HEK293 (cell line): Measurements from ENCODE around the gene PRAC1.

Source experiments
- CTCF ChIA-PET: fragments of 350-600 bp; formaldehyde crosslinking; extraction: SDS; loops from one replicate; lab custom pipeline; 2021; ENCODE audit warnings: antibody characterized with exemption; lab: Yijun Ruan, JAX
- POLR2A ChIA-PET: fragments of 300-600 bp; formaldehyde crosslinking; extraction: SDS; loops from one replicate; lab custom pipeline; 2020; ENCODE audit warnings: antibody characterized with exemption, inconsistent platforms; lab: Yijun Ruan, JAX
- H3K27ac ChIP-seq: fragments of 200-500 bp; sonication (Bioruptor generic); 2 replicates; pipeline ENCODE4 v1.5.1; 2014; ENCODE audit warnings: low read depth, low read length, control low read depth, inconsistent platforms; ENCODE audit errors: extremely low read depth
- H3K36me3 ChIP-seq, 2 experiments: fragments of 200-500 bp in 1 of 2; sonication (Bioruptor generic) in 1 of 2; 1 replicate in 1 of 2; 2 replicates in 1 of 2; pipeline ENCODE4 v1.5.1; 2014 to 2017; ENCODE audit warnings: inconsistent platforms in 2 of 2, low read length in 2 of 2; ENCODE audit not compliant: control insufficient read depth in 2 of 2, insufficient read depth in 1 of 2
- H3K4me1 ChIP-seq: fragments of 200-500 bp; sonication (Bioruptor generic); 2 replicates; pipeline ENCODE4 v1.5.1; 2014; ENCODE audit warnings: mild to moderate bottlenecking, low read length, inconsistent platforms; ENCODE audit not compliant: control insufficient read depth, insufficient read depth
- H3K4me3 ChIP-seq: 2 replicates; pipeline ENCODE4 v1.5.1; 2011; ENCODE audit warnings: low read depth, mild to moderate bottlenecking, control low read depth, low read length, moderate library complexity
- H3K9me3 ChIP-seq: fragments of 200-500 bp; sonication (Bioruptor generic); 2 replicates; pipeline ENCODE4 v1.5.1; 2014; ENCODE audit warnings: low read depth, low read length, inconsistent platforms; ENCODE audit not compliant: control insufficient read depth, insufficient read depth
- GLIS1 ChIP-seq: fragments of 450-650 bp; formaldehyde crosslinking; IDR thresholded peaks from 2 replicates; pipeline ENCODE4 v1.5.1; 2016; ENCODE audit warnings: missing biosample characterization, missing genetic modification characterization
- HOXC10 ChIP-seq: sonication (generic); formaldehyde crosslinking; IDR thresholded peaks from 2 replicates; pipeline ENCODE4 v1.8.1; 2023; ENCODE audit warnings: mild to moderate bottlenecking, missing genetic modification reagents
- RBAK ChIP-seq: fragments of 450-650 bp; formaldehyde crosslinking; IDR thresholded peaks from 2 replicates; pipeline ENCODE4 v1.5.1; 2016; ENCODE audit warnings: missing biosample characterization, missing genetic modification characterization
- ZFHX2 ChIP-seq: fragments of 450-650 bp; formaldehyde crosslinking; conservative IDR thresholded peaks from 2 replicates; pipeline ENCODE4 v1.5.1; 2016; ENCODE audit warnings: missing biosample characterization, missing genetic modification characterization
- ZFP3 ChIP-seq: fragments of 450-650 bp; formaldehyde crosslinking; IDR thresholded peaks from 2 replicates; pipeline ENCODE4 v1.5.1; 2016; ENCODE audit warnings: low read depth, missing biosample characterization, missing genetic modification characterization
- ZNF211 ChIP-seq: fragments of 450-650 bp; formaldehyde crosslinking; IDR thresholded peaks from 2 replicates; pipeline ENCODE4 v1.5.1; 2016; ENCODE audit warnings: low read depth, missing biosample characterization, missing genetic modification characterization
- ZNF610 ChIP-seq: fragments of 450-650 bp; formaldehyde crosslinking; IDR thresholded peaks from 2 replicates; pipeline ENCODE4 v1.5.1; 2016; ENCODE audit warnings: missing biosample characterization, missing genetic modification characterization, borderline replicate concordance
- TF ChIP-seq, protein P1 (sequence below): fragments of 450-650 bp; formaldehyde crosslinking; IDR thresholded peaks from 2 replicates; pipeline ENCODE4 v1.5.1; 2016; ENCODE audit warnings: missing biosample characterization, missing genetic modification characterization
- TF ChIP-seq, protein P2 (sequence below): fragments of 450-650 bp; formaldehyde crosslinking; IDR thresholded peaks from 2 replicates; pipeline ENCODE4 v1.5.1; 2016; ENCODE audit warnings: missing biosample characterization, missing genetic modification characterization
- TF ChIP-seq, protein P3 (sequence below): fragments of 450-650 bp; formaldehyde crosslinking; IDR thresholded peaks from 2 replicates; pipeline ENCODE4 v1.5.1; 2017; ENCODE audit warnings: missing biosample characterization, missing genetic modification characterization
- TF ChIP-seq, protein P4 (sequence below): IDR thresholded peaks from 2 replicates; pipeline ENCODE4 v1.6.1; 2011; ENCODE audit warnings: mild to moderate bottlenecking, low read depth, low read length, borderline replicate concordance
- TF ChIP-seq, protein P5 (sequence below): fragments of 450-650 bp; formaldehyde crosslinking; IDR thresholded peaks from 2 replicates; pipeline ENCODE4 v1.5.1; 2016; ENCODE audit warnings: missing biosample characterization, missing genetic modification characterization
- TF ChIP-seq, protein P6 (sequence below): fragments of 450-650 bp; formaldehyde crosslinking; IDR thresholded peaks from 2 replicates; pipeline ENCODE4 v1.5.1; 2016; ENCODE audit warnings: missing biosample characterization, missing genetic modification characterization

Gene PRAC1

DNA sequence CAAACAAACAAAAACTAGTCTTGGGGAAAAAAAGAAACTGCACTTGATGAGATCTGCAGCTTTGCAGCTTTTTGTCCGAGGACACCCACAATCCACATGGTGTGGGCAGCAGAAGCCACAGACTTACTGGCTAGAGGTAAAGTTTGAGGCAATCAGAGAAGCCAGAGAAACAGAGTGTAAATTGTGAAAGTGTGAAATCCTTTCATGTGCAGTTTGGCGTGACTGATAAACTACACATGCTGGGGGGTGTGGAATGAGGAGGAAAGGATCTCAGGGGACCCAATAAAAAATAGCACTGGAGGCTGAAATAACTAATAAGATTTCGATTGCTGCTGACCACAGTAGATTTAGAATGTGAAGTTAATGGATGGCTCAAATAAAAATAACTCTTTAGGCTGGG, 48.6 kb upstream of the PRAC1 start:
- Histone ChIP-seq H3K27ac (no peak overlapping the region), H3K9me3 (no peaks in the 10 kb centered on the region)

More for the DNA sequence above, 48.6 kb upstream of the PRAC1 start:
- CTCF ChIA-PET: interaction anchor here (0.6 to 2.0 kb wide), 3 partner anchors 34 to 891 kb away, joined by 3 to 7 read pairs (median 4); no protein-coding TSS in a partner anchor
- no peak overlapping the region for H3K4me3 ChIP-seq
- TF ChIP-seq ZFHX2 (tag by site-specific recombination) (peak; percentile 47; the same call in 1 of the 2 replicates), GLIS1 (tag by site-specific recombination) (peak; percentile 79), RBAK (tag by site-specific recombination) (no peak), ZFP3 (tag by site-specific recombination) (no peak), ZNF211 (tag by site-specific recombination) (no peak), HOXC10 (CRISPR knock-in tag) (no peak), ZNF610 (tag by site-specific recombination) (no peak)
- TF ChIP-seq, protein P1, sequence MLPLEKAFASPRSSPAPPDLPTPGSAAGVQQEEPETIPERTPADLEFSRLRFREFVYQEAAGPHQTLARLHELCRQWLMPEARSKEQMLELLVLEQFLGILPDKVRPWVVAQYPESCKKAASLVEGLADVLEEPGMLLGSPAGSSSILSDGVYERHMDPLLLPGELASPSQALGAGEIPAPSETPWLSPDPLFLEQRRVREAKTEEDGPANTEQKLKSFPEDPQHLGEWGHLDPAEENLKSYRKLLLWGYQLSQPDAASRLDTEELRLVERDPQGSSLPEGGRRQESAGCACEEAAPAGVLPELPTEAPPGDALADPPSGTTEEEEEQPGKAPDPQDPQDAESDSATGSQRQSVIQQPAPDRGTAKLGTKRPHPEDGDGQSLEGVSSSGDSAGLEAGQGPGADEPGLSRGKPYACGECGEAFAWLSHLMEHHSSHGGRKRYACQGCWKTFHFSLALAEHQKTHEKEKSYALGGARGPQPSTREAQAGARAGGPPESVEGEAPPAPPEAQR (tag by site-specific recombination): no peak
- TF ChIP-seq, protein P2, sequence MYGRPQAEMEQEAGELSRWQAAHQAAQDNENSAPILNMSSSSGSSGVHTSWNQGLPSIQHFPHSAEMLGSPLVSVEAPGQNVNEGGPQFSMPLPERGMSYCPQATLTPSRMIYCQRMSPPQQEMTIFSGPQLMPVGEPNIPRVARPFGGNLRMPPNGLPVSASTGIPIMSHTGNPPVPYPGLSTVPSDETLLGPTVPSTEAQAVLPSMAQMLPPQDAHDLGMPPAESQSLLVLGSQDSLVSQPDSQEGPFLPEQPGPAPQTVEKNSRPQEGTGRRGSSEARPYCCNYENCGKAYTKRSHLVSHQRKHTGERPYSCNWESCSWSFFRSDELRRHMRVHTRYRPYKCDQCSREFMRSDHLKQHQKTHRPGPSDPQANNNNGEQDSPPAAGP (tag by site-specific recombination): no peak
- TF ChIP-seq, protein P3, sequence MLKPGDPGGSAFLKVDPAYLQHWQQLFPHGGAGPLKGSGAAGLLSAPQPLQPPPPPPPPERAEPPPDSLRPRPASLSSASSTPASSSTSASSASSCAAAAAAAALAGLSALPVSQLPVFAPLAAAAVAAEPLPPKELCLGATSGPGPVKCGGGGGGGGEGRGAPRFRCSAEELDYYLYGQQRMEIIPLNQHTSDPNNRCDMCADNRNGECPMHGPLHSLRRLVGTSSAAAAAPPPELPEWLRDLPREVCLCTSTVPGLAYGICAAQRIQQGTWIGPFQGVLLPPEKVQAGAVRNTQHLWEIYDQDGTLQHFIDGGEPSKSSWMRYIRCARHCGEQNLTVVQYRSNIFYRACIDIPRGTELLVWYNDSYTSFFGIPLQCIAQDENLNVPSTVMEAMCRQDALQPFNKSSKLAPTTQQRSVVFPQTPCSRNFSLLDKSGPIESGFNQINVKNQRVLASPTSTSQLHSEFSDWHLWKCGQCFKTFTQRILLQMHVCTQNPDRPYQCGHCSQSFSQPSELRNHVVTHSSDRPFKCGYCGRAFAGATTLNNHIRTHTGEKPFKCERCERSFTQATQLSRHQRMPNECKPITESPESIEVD: peak; percentile 13; the same call in 1 of the 2 replicates
- TF ChIP-seq, protein P4, sequence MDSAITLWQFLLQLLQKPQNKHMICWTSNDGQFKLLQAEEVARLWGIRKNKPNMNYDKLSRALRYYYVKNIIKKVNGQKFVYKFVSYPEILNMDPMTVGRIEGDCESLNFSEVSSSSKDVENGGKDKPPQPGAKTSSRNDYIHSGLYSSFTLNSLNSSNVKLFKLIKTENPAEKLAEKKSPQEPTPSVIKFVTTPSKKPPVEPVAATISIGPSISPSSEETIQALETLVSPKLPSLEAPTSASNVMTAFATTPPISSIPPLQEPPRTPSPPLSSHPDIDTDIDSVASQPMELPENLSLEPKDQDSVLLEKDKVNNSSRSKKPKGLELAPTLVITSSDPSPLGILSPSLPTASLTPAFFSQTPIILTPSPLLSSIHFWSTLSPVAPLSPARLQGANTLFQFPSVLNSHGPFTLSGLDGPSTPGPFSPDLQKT: no peak
- TF ChIP-seq, protein P5, sequence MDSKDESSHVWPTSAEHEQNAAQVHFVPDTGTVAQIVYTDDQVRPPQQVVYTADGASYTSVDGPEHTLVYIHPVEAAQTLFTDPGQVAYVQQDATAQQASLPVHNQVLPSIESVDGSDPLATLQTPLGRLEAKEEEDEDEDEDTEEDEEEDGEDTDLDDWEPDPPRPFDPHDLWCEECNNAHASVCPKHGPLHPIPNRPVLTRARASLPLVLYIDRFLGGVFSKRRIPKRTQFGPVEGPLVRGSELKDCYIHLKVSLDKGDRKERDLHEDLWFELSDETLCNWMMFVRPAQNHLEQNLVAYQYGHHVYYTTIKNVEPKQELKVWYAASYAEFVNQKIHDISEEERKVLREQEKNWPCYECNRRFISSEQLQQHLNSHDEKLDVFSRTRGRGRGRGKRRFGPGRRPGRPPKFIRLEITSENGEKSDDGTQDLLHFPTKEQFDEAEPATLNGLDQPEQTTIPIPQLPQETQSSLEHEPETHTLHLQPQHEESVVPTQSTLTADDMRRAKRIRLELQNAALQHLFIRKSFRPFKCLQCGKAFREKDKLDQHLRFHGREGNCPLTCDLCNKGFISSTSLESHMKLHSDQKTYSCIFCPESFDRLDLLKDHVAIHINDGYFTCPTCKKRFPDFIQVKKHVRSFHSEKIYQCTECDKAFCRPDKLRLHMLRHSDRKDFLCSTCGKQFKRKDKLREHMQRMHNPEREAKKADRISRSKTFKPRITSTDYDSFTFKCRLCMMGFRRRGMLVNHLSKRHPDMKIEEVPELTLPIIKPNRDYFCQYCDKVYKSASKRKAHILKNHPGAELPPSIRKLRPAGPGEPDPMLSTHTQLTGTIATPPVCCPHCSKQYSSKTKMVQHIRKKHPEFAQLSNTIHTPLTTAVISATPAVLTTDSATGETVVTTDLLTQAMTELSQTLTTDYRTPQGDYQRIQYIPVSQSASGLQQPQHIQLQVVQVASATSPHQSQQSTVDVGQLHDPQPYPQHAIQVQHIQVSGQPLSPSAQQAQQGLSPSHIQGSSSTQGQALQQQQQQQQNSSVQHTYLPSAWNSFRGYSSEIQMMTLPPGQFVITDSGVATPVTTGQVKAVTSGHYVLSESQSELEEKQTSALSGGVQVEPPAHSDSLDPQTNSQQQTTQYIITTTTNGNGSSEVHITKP (tag by site-specific recombination): peak; percentile 52; the same call in 1 of the 2 replicates
- TF ChIP-seq, protein P6, sequence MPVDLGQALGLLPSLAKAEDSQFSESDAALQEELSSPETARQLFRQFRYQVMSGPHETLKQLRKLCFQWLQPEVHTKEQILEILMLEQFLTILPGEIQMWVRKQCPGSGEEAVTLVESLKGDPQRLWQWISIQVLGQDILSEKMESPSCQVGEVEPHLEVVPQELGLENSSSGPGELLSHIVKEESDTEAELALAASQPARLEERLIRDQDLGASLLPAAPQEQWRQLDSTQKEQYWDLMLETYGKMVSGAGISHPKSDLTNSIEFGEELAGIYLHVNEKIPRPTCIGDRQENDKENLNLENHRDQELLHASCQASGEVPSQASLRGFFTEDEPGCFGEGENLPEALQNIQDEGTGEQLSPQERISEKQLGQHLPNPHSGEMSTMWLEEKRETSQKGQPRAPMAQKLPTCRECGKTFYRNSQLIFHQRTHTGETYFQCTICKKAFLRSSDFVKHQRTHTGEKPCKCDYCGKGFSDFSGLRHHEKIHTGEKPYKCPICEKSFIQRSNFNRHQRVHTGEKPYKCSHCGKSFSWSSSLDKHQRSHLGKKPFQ (tag by site-specific recombination): 0 out of 2 replicates have a peak, but pooled peaks have one; percentile 16
- TF ChIP-seq, all 188 proteins: peak for 5
- Histone ChIP-seq H3K4me1 (no peaks in the 10 kb centered on the region), H3K36me3 (no peaks in the 10 kb centered on the region)
- POLR2A ChIA-PET: no interaction called here
